PFSK-1 (cell line): Measurements from ENCODE around the gene CEP78.

Experiments
- FOXP2 ChIP-seq: optimal IDR thresholded peaks from 2 replicates; pipeline ENCODE3; 2011; ENCODE audit warnings: borderline replicate concordance, control low read depth, inconsistent platforms; ENCODE audit not compliant: insufficient read depth; ENCODE audit errors: extremely low read length, extremely low read depth
- POLR2AphosphoS5 ChIP-seq: IDR thresholded peaks from 2 replicates; pipeline ENCODE4 v1.6.1; 2012; ENCODE audit warnings: low read depth, mild to moderate bottlenecking, control low read depth, low read length, moderate library complexity
- REST ChIP-seq, 2 experiments: IDR thresholded peaks; 2 replicates each; pipeline versions ENCODE4 v1.6.1 to v1.8.0; 2011 to 2012; ENCODE audit warnings: low read depth in 2 of 2, low read length in 2 of 2, control low read depth in 1 of 2, inconsistent platforms in 1 of 2, mild to moderate bottlenecking in 1 of 2, moderate library complexity in 1 of 2; ENCODE audit not compliant: insufficient read depth in 1 of 2
- SIN3A ChIP-seq: IDR thresholded peaks from 2 replicates; pipeline ENCODE4 v1.6.1; 2012; ENCODE audit warnings: mild to moderate bottlenecking, low read length, moderate library complexity, borderline replicate concordance; ENCODE audit not compliant: insufficient read depth
- TAF1 ChIP-seq: IDR thresholded peaks from 2 replicates; pipeline ENCODE4 v1.6.1; 2012; ENCODE audit warnings: low read length, control low read depth, borderline replicate concordance; ENCODE audit not compliant: insufficient read depth

Gene CEP78

GRCh38 chr9:78304357-78304756 is 68.5 kb downstream of the CEP78 start:
- no peak for TF ChIP-seq POLR2AphosphoS5
- TF ChIP-seq FOXP2: no peak
- TF ChIP-seq REST (IDR thresholded peaks at IDR 0.05; ENCODE audit: insufficient read depth in 1 of 2, low read depth in 2 of 2, low read length in 2 of 2): no peak
- TF ChIP-seq TAF1: no peak
- TF ChIP-seq SIN3A: no peak

- no peak for TF ChIP-seq TAF1
- TF ChIP-seq REST (IDR thresholded peaks at IDR 0.05; ENCODE audit: insufficient read depth in 1 of 2, low read depth in 2 of 2, low read length in 2 of 2): no peak
- TF ChIP-seq FOXP2: no peak
- TF ChIP-seq SIN3A: no peak
- no peak; the same call in 1 of the 2 replicates for TF ChIP-seq POLR2AphosphoS5
Measured at GRCh38 chr9:78306222-78307076, 70.6 kb downstream of the CEP78 start.

GRCh38 chr9:78307360-78307759 is 71.5 kb downstream of the CEP78 start:
- TF ChIP-seq POLR2AphosphoS5 (no peak), SIN3A (no peak), FOXP2 (no peak), TAF1 (no peak), REST (IDR thresholded peaks at IDR 0.05; ENCODE audit: insufficient read depth in 1 of 2, low read depth in 2 of 2, low read length in 2 of 2) (no peak)

GRCh38 chr9:78309066-78309465 is 73.2 kb downstream of the CEP78 start:
- no peak for TF ChIP-seq FOXP2
- no peak for TF ChIP-seq POLR2AphosphoS5
- no peak for TF ChIP-seq REST (IDR thresholded peaks at IDR 0.05; ENCODE audit: insufficient read depth in 1 of 2, low read depth in 2 of 2, low read length in 2 of 2)
- TF ChIP-seq SIN3A: no peak
- no peak for TF ChIP-seq TAF1
